Measurements from ENCODE around the gene ARHGAP21.

ARHGAP21 gene

DNA sequence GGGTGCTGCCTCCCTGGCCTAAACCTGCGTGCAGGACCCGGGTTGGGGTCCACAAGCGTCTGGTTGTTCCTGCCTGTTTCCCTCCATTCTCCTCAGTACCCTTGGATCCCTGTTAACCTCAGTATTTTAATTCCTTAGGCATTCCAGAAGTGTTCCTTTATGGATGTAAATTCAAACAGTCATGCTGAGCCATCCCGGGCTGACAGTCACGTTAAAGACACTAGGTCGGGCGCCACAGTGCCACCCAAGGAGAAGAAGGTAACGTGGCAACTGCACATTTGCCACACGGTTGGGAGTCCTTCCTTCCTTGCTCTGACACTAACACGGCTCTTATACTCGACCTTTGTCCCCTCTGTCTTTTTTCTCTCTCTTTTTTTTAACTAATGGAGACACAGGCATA is 187.1 kb downstream of the ARHGAP21 start:
- H3K9me2 ChIP-seq (replicated peaks; ENCODE audit: low read depth, low read length), result no peaks in the 10 kb centered on the region
- H3K4me2 ChIP-seq (ENCODE audit: low read depth, low read length, poor library complexity, severe bottlenecking), result no peak overlapping the region
- H3K36me3 ChIP-seq (ENCODE audit: insufficient read depth, low read length), result peaks cover 13% of the 10 kb centered on the region; the same call in 1 of the 2 replicates
- H3K9me3 ChIP-seq (ENCODE audit: insufficient read depth, low read depth, low read length), result no peaks in the 10 kb centered on the region
- no peak overlapping the region for H3K4me3 ChIP-seq (ENCODE audit: low read length, poor library complexity, severe bottlenecking)
- no peaks in the 10 kb centered on the region for H3K79me2 ChIP-seq (ENCODE audit: insufficient read depth, low read length)
- no peak overlapping the region for H2AFZ ChIP-seq (ENCODE audit: low read length)
- no peaks in the 10 kb centered on the region for H4K20me1 ChIP-seq (ENCODE audit: insufficient read depth, low read length, poor library complexity, severe bottlenecking)
- H3K4me1 ChIP-seq (ENCODE audit: insufficient read depth, low read length, poor library complexity, severe bottlenecking), result no peaks in the 10 kb centered on the region
- no peaks in the 10 kb centered on the region for H3K27me3 ChIP-seq (ENCODE audit: insufficient read depth, low read length, poor library complexity, severe bottlenecking)
- TF ChIP-seq CTCF (conservative IDR thresholded peaks at IDR 0.05; ENCODE audit: low read length), result no peak
- no peak for TF ChIP-seq EZH2phosphoT487 (IDR thresholded peaks at IDR 0.05; ENCODE audit: borderline replicate concordance)
- H3K9ac ChIP-seq (ENCODE audit: low read depth, low read length, poor library complexity, severe bottlenecking), result no peak overlapping the region
- no peaks in the 10 kb centered on the region for H3F3A ChIP-seq (ENCODE audit: low read depth)

- no peak overlapping the region for H3K9ac ChIP-seq (ENCODE audit: low read depth, low read length, poor library complexity, severe bottlenecking)
- peaks cover 13% of the 10 kb centered on the region; the same call in 1 of the 2 replicates for H3K36me3 ChIP-seq (ENCODE audit: insufficient read depth, low read length)
- no peaks in the 10 kb centered on the region for H3K79me2 ChIP-seq (ENCODE audit: insufficient read depth, low read length)
- no peaks in the 10 kb centered on the region for H4K20me1 ChIP-seq (ENCODE audit: insufficient read depth, low read length, poor library complexity, severe bottlenecking)
- no peaks in the 10 kb centered on the region for H3K27me3 ChIP-seq (ENCODE audit: insufficient read depth, low read length, poor library complexity, severe bottlenecking)
- TF ChIP-seq CTCF (conservative IDR thresholded peaks at IDR 0.05; ENCODE audit: low read length) (no peak), EZH2phosphoT487 (IDR thresholded peaks at IDR 0.05; ENCODE audit: borderline replicate concordance) (no peak)
- H3K9me3 ChIP-seq (ENCODE audit: insufficient read depth, low read depth, low read length), result no peaks in the 10 kb centered on the region
- H3K4me1 ChIP-seq (ENCODE audit: insufficient read depth, low read length, poor library complexity, severe bottlenecking), result no peaks in the 10 kb centered on the region
- H3F3A ChIP-seq (ENCODE audit: low read depth), result no peaks in the 10 kb centered on the region
- no peak overlapping the region for H3K4me2 ChIP-seq (ENCODE audit: low read depth, low read length, poor library complexity, severe bottlenecking)
- no peak overlapping the region for H3K4me3 ChIP-seq (ENCODE audit: low read length, poor library complexity, severe bottlenecking)
- H3K9me2 ChIP-seq (replicated peaks; ENCODE audit: low read depth, low read length), result no peaks in the 10 kb centered on the region
- H2AFZ ChIP-seq (ENCODE audit: low read length), result no peak overlapping the region
These were observed 189.7 kb downstream of the ARHGAP21 start for GRCh38 chr10:24533981-24534380.

Data from Loucy (cell line).